ENCODE measurements around the gene AKAP12.

Gene AKAP12

DNA sequence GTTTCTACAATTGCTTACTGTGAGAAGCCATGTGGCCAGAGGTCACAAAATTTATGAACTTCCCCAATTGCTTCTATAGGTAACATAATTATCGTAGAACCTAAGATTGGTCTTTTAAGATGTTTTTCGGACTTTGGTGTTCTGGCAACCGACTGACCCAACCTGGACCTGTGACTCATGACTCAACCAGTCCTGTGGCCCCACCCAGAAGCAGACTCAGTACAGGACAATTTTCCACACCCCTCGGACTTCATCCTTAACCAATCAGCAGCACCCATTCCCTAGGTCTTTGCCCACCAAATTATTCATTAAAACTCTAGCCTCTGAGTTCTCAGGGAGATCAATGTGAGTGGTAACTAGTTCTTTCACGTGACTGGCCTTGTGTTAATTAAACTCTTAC, 26.4 kb upstream of the AKAP12 start:
- Histone ChIP-seq H3K27me3 (ENCODE audit: insufficient read depth, low read length) (no peaks in the 10 kb centered on the region), H3K9ac (ENCODE audit: low read depth, low read length) (no peak overlapping the region), H3K27ac (ENCODE audit: low read depth, low read length) (no peak overlapping the region), H3K4me3 (ENCODE audit: low read length) (no peak overlapping the region), H3K36me3 (ENCODE audit: insufficient read depth, low read length) (no peaks in the 10 kb centered on the region), H3K9me3 (ENCODE audit: insufficient read depth, low read depth, low read length) (peaks cover 7% of the 10 kb centered on the region; the same call in 1 of the 2 replicates), H3K4me1 (ENCODE audit: insufficient read depth, low read length) (no peaks in the 10 kb centered on the region)
- 96% methylated on average over 4 of the region's 5 CpGs for WGBS

DNA sequence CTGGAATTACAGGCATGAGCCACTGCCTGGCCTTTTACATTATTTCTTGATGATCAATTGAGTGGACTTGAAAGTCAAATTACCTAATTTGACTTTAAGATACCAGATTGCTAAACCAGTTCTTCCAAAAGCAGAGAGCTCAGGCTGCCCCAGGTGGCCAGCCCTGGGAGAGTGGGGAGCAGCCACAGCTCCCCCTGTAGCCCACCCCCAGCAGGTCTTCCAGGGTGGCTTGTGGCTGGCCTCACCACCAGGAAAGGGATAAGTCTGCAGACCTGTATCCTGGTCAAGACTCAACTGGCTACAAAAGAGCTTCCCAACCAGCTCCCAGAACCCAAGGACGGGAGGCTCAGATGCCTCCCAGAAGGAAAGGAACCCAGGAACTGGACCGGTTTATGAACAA, 23.8 kb upstream of the AKAP12 start:
- Histone ChIP-seq H3K27ac (ENCODE audit: low read depth, low read length) (no peak overlapping the region), H3K27me3 (ENCODE audit: insufficient read depth, low read length) (no peaks in the 10 kb centered on the region), H3K9ac (ENCODE audit: low read depth, low read length) (no peak overlapping the region), H3K4me1 (ENCODE audit: insufficient read depth, low read length) (no peaks in the 10 kb centered on the region), H3K4me3 (ENCODE audit: low read length) (no peak overlapping the region), H3K9me3 (ENCODE audit: insufficient read depth, low read depth, low read length) (peaks cover 5% of the 10 kb centered on the region; the same call in 1 of the 2 replicates), H3K36me3 (ENCODE audit: insufficient read depth, low read length) (no peaks in the 10 kb centered on the region)
- WGBS = 91% methylated on average over 2 of the region's 2 CpGs

DNA sequence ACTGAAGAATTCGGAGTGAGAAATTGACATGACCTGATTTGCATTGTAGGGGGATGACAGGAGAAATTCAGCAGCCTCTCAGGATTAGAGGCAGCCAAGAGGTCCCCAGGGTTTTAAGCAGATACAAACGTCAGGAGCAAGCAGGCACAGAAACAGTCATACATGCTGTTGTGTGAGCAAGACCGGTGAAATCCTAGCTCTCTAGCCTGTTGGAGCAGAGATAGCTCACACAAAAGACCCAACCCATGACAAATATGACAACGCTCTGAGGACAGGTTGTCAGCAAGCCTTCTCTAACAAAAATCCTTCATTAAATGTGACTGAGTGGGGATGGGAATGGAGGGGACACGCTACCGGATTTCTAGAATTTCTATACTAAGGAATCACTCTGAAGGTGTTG, 23.0 kb upstream of the AKAP12 start:
- no peaks in the 10 kb centered on the region for H3K9me3 ChIP-seq (ENCODE audit: insufficient read depth, low read depth, low read length)
- no peaks in the 10 kb centered on the region for H3K4me1 ChIP-seq (ENCODE audit: insufficient read depth, low read length)
- H3K27ac ChIP-seq (ENCODE audit: low read depth, low read length) = no peak overlapping the region
- no peaks in the 10 kb centered on the region for H3K36me3 ChIP-seq (ENCODE audit: insufficient read depth, low read length)
- no peak overlapping the region for H3K9ac ChIP-seq (ENCODE audit: low read depth, low read length)
- H3K4me3 ChIP-seq (ENCODE audit: low read length) = no peak overlapping the region
- H3K27me3 ChIP-seq (ENCODE audit: insufficient read depth, low read length) = no peaks in the 10 kb centered on the region
- 84% methylated on average over 6 of the region's 6 CpGs for WGBS

DNA sequence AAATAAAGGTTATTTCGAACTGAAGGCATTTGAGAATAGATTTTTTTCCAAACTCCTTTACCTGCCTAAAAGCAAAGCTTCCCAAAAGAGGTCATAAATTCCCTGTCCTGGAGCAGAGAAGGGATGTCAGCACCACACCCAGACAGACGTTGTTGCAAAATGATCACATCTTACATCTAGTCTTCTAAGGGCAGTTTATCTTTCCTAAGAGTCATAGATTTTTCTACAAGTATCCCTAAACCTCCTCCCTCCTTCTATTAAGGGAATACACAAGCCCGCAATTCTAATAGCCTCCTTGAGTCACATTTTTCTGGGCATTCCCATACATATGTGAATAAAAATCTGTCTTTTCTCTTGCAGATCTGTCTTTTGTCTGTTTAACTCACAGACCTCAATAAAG, 20.6 kb upstream of the AKAP12 start:
- Histone ChIP-seq H3K27me3 (ENCODE audit: insufficient read depth, low read length) (no peaks in the 10 kb centered on the region), H3K36me3 (ENCODE audit: insufficient read depth, low read length) (no peaks in the 10 kb centered on the region), H3K9ac (ENCODE audit: low read depth, low read length) (no peak overlapping the region), H3K9me3 (ENCODE audit: insufficient read depth, low read depth, low read length) (no peaks in the 10 kb centered on the region), H3K4me1 (ENCODE audit: insufficient read depth, low read length) (no peaks in the 10 kb centered on the region), H3K4me3 (ENCODE audit: low read length) (no peak overlapping the region), H3K27ac (ENCODE audit: low read depth, low read length) (no peak overlapping the region)
- 86% methylated on average over 3 of the region's 3 CpGs for WGBS

- H3K9me3 ChIP-seq (ENCODE audit: insufficient read depth, low read depth, low read length) = no peaks in the 10 kb centered on the region
- no peak overlapping the region for H3K4me3 ChIP-seq (ENCODE audit: low read length)
- no peak overlapping the region for H3K9ac ChIP-seq (ENCODE audit: low read depth, low read length)
- H3K27me3 ChIP-seq (ENCODE audit: insufficient read depth, low read length) = no peaks in the 10 kb centered on the region
- H3K4me1 ChIP-seq (ENCODE audit: insufficient read depth, low read length) = no peaks in the 10 kb centered on the region; the same call in 1 of the 2 replicates
- H3K36me3 ChIP-seq (ENCODE audit: insufficient read depth, low read length) = no peaks in the 10 kb centered on the region
- H3K27ac ChIP-seq (ENCODE audit: low read depth, low read length) = no peak overlapping the region
Observed at GRCh38 chr6:151224076-151224475, 15.7 kb upstream of the AKAP12 start.

GRCh38 chr6:151225919-151226318, 13.8 kb upstream of the AKAP12 start:
- WGBS = 93% methylated on average over 11 of the region's 11 CpGs
- H3K27ac ChIP-seq (ENCODE audit: low read depth, low read length) = no peak overlapping the region
- no peaks in the 10 kb centered on the region for H3K36me3 ChIP-seq (ENCODE audit: insufficient read depth, low read length)

DNA sequence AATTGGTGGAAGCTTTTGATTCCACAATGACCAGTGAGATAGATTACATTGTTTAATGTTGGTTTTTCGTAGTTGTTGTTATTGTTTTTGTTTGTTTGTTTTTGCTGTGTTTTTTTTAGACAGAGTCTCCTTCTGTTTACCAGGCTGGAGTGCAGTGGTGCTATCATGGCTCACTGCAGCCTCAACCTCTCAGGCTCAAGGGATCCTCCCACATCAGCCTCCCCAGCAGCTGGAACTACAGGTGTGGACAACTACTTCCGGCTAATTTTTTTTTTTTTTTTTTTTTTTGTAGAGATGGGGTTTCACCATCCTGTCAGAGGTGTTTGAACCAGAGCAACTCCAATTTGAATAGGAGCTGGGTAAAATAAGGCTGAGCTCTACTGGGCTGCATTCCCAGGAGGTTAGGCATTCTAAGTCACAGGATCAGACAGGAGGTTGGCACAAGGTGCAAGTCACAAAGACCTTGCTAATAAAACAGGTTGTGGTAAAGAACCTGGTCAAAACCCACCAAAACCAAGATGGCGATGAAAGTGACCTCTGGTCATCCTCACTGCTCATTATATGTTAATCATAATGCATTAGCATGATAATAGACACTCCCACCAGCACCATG, 10.9 kb upstream of the AKAP12 start:
- no peaks in the 10 kb centered on the region for H3K36me3 ChIP-seq (ENCODE audit: insufficient read depth, low read length)
- no peaks in the 10 kb centered on the region for H3K27me3 ChIP-seq (ENCODE audit: insufficient read depth, low read length)
- H3K9me3 ChIP-seq (ENCODE audit: insufficient read depth, low read depth, low read length) = no peaks in the 10 kb centered on the region
- H3K4me1 ChIP-seq (ENCODE audit: insufficient read depth, low read length) = peaks cover 9% of the 10 kb centered on the region; the same call in 1 of the 2 replicates
- H3K9ac ChIP-seq (ENCODE audit: low read depth, low read length) = no peak overlapping the region
- H3K27ac ChIP-seq (ENCODE audit: low read depth, low read length) = no peak overlapping the region
- no peak overlapping the region for H3K4me3 ChIP-seq (ENCODE audit: low read length)
- 89% methylated on average over 3 of the region's 3 CpGs for WGBS

More at GRCh38 chr6:151225919-151226318, 13.8 kb upstream of the AKAP12 start:
- H3K9ac ChIP-seq (ENCODE audit: low read depth, low read length) = no peak overlapping the region
- no peaks in the 10 kb centered on the region for H3K9me3 ChIP-seq (ENCODE audit: insufficient read depth, low read depth, low read length)
- H3K4me1 ChIP-seq (ENCODE audit: insufficient read depth, low read length) = peaks cover 9% of the 10 kb centered on the region; the same call in 1 of the 2 replicates
- H3K4me3 ChIP-seq (ENCODE audit: low read length) = no peak overlapping the region
- no peaks in the 10 kb centered on the region for H3K27me3 ChIP-seq (ENCODE audit: insufficient read depth, low read length)

DNA sequence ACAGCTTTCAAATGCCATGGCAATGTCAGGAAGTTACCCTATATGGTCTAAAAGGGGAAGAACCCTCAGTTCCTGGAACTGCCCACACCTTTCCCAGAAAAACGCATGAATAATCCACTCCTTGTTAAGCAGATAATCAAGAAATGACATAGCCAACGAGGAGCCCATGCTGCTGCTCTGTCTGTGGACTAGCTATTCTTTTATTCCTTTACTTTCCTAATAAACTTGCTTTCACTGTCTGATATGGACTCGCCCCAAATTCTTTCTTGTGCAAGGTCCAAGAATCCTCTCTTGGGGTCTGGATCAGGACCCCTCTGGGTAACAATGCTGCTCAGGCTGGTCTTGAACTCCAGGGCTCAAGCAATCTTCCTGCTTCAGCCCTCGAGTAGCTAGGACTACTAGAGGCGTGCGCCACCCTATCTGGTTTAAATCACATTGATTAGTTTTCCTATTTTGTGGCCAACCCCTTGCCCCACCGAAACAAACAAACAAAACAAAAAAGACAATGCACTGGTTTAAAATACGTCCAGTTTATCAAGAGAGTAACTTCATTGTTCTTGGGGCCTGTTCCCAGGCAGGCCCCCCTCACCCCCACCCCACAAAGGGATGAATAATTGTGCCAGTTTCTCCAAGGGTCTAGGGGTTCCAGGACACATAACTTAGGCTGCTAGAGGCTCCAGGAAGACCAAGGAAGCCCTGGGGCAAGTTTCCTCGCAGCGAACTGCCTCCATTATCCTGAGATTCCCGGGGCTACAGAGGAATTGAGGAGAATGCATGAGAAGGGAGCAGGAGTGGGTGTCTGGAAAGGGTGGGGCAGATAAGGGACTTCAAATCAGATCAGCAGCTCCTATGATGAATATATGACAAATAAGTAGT, 10.1 kb upstream of the AKAP12 start:
- H3K27ac ChIP-seq (ENCODE audit: low read depth, low read length) = peak overlapping the region; percentile 76
- no peak overlapping the region for H3K4me3 ChIP-seq (ENCODE audit: low read length)
- H3K27me3 ChIP-seq (ENCODE audit: insufficient read depth, low read length) = no peaks in the 10 kb centered on the region
- H3K9me3 ChIP-seq (ENCODE audit: insufficient read depth, low read depth, low read length) = no peaks in the 10 kb centered on the region
- WGBS = 88% methylated on average over 11 of the region's 11 CpGs
- H3K4me1 ChIP-seq (ENCODE audit: insufficient read depth, low read length) = peaks cover 9% of the 10 kb centered on the region; the same call in 1 of the 2 replicates
- no peaks in the 10 kb centered on the region for H3K36me3 ChIP-seq (ENCODE audit: insufficient read depth, low read length)
- H3K9ac ChIP-seq (ENCODE audit: low read depth, low read length) = no peak overlapping the region

GRCh38 chr6:151230277-151230577, 9.5 kb upstream of the AKAP12 start:
- peak overlapping the region; percentile 76; the same call in 1 of the 2 replicates for H3K27ac ChIP-seq (ENCODE audit: low read depth, low read length)
- peaks cover 9% of the 10 kb centered on the region; the same call in 1 of the 2 replicates for H3K4me1 ChIP-seq (ENCODE audit: insufficient read depth, low read length)
- no peaks in the 10 kb centered on the region for H3K27me3 ChIP-seq (ENCODE audit: insufficient read depth, low read length)
- no peak overlapping the region for H3K9ac ChIP-seq (ENCODE audit: low read depth, low read length)
- WGBS = 92% methylated on average over 3 of the region's 4 CpGs
- H3K9me3 ChIP-seq (ENCODE audit: insufficient read depth, low read depth, low read length) = no peaks in the 10 kb centered on the region
- H3K36me3 ChIP-seq (ENCODE audit: insufficient read depth, low read length) = no peaks in the 10 kb centered on the region
- no peak overlapping the region for H3K4me3 ChIP-seq (ENCODE audit: low read length)

- no peaks in the 10 kb centered on the region for H3K9me3 ChIP-seq (ENCODE audit: insufficient read depth, low read depth, low read length)
- no peak overlapping the region for H3K9ac ChIP-seq (ENCODE audit: low read depth, low read length)
- H3K4me3 ChIP-seq (ENCODE audit: low read length) = no peak overlapping the region
- 92% methylated on average over 1 of the region's 1 CpG for WGBS
- no peak overlapping the region for H3K27ac ChIP-seq (ENCODE audit: low read depth, low read length)
- no peaks in the 10 kb centered on the region for H3K36me3 ChIP-seq (ENCODE audit: insufficient read depth, low read length)
- no peaks in the 10 kb centered on the region for H3K27me3 ChIP-seq (ENCODE audit: insufficient read depth, low read length)
- peaks cover 9% of the 10 kb centered on the region; the same call in 1 of the 2 replicates for H3K4me1 ChIP-seq (ENCODE audit: insufficient read depth, low read length)
Observed at GRCh38 chr6:151232899-151233298, 6.9 kb upstream of the AKAP12 start.

DNA sequence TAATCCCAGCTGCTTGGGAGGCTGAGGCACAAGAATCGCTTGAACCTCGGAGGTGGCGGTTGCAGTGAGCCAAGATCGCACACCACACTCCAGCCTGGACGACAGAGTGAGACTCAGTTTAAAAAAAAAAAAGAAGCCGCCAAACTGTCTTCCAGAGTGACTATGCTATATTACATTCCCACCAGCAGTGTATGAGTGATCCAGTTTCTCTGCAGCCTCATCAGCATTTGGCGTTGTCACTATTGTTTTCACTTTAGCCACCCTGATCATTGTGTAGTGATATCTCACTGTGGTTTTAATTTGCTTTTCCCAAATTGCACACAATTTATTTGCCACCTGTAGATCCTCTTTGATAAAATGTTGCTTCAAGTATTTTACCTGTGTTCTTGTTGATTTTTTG, 6.0 kb upstream of the AKAP12 start:
- H3K4me1 ChIP-seq (ENCODE audit: insufficient read depth, low read length) = peaks cover 9% of the 10 kb centered on the region; the same call in 1 of the 2 replicates
- H3K9ac ChIP-seq (ENCODE audit: low read depth, low read length) = no peak overlapping the region
- H3K9me3 ChIP-seq (ENCODE audit: insufficient read depth, low read depth, low read length) = no peaks in the 10 kb centered on the region
- no peak overlapping the region for H3K4me3 ChIP-seq (ENCODE audit: low read length)
- no peak overlapping the region for H3K27ac ChIP-seq (ENCODE audit: low read depth, low read length)
- WGBS = 94% methylated on average over 7 of the region's 7 CpGs
- H3K36me3 ChIP-seq (ENCODE audit: insufficient read depth, low read length) = no peaks in the 10 kb centered on the region
- peaks cover 6% of the 10 kb centered on the region; the same call in 1 of the 2 replicates for H3K27me3 ChIP-seq (ENCODE audit: insufficient read depth, low read length)

Measured in HUES64 (cell line).